Right ventricle myocardium superior (tissue), 1 donor: ENCODE results near the gene TSLP. TPM values are rescaled to one million over a fixed set of nuclear protein-coding genes. Genes with fewer than 3 reads are reported as not detected.

Experiments used
- total RNA-seq: library from RNA; stranded (reverse); fragmentation: NEBNext Ultra II Directional; extraction: Animal tissue kit (Norgen Biotek cat#: 25700); gene quantifications from one replicate; pipeline ENCODE4 v1.2.1, GENCODE V29; 2021
- donor health status: DM: no; HTN: yes; CAD: no; lungs with severe emphysema.

The TSLP gene
- total RNA-seq, 1 donor from 2014 or later, result 4.5 TPM

Other genes starting within 250 kb of the TSLP start
- 12.8 TPM for gene WDR36, start 20.6 kb downstream of the TSLP start, total RNA-seq
- 0.16 TPM for gene CAMK4, start 152.7 kb downstream of the TSLP start, total RNA-seq